SK-N-SH (cell line): ENCODE data around the gene FREY1. TPM values are rescaled to one million over a fixed set of nuclear protein-coding genes. Genes with fewer than 3 reads are reported as not detected.

Source experiments
- CTCF ChIA-PET: fragments of 300-600, 350-600 bp; formaldehyde crosslinking; extraction: SDS; loops from one replicate; lab custom pipeline; 2021; lab: Yijun Ruan, JAX
- POLR2A ChIA-PET: fragments of 350-600 bp; sonication (Branson Sonifier 250); formaldehyde crosslinking; extraction: SDS; loops from one replicate; lab custom pipeline; 2020; ENCODE audit warnings: antibody characterized with exemption, inconsistent platforms; lab: Yijun Ruan, JAX
- DNase-seq: peaks from one replicate; pipeline ENCODE4 v3.0.0; 2012
- H2AFZ ChIP-seq: fragments of 200-600 bp; sonication (generic); 2 replicates; pipeline ENCODE4 v1.8.1; 2016; ENCODE audit warnings: antibody characterized with exemption, mild to moderate bottlenecking, low read depth
- H3F3A ChIP-seq: fragments of 200-600 bp; sonication (generic); replicated peaks from 2 replicates; pipeline ENCODE3; 2016; ENCODE audit warnings: antibody characterized with exemption, mild to moderate bottlenecking; ENCODE audit not compliant: insufficient read depth
- H3K27ac ChIP-seq, 2 experiments: fragments of 200-500 bp in 1 of 2; fragments of 200-600 bp in 1 of 2; sonication (Bioruptor generic) in 1 of 2; sonication (generic), shearing (Covaris generic) in 1 of 2; 2 replicates each; pipeline versions ENCODE4 v1.5.1 to v1.6.1; 2014 to 2016; ENCODE audit warnings: low read depth in 2 of 2, inconsistent platforms in 1 of 2, low read length in 1 of 2, mild to moderate bottlenecking in 1 of 2, mixed read lengths in 1 of 2
- H3K27me3 ChIP-seq: fragments of 200-600 bp; sonication (generic), shearing (Covaris generic); 2 replicates; pipeline ENCODE4 v1.6.1; 2016; ENCODE audit warnings: mixed run types; ENCODE audit not compliant: insufficient read depth
- H3K36me3 ChIP-seq, 2 experiments: fragments of 200-500 bp in 1 of 2; fragments of 200-600 bp in 1 of 2; sonication (Bioruptor generic) in 1 of 2; sonication (generic) in 1 of 2; replicated peaks in 1 of 2; 2 replicates each; pipeline versions ENCODE3 to v1.5.1; 2014 to 2016; ENCODE audit warnings: low read length in 1 of 2, mild to moderate bottlenecking in 1 of 2; ENCODE audit not compliant: insufficient read depth in 2 of 2, control insufficient read depth in 1 of 2
- H3K4me1 ChIP-seq, 2 experiments: fragments of 200-500 bp in 1 of 2; fragments of 200-600 bp in 1 of 2; sonication (Bioruptor generic) in 1 of 2; sonication (generic), shearing (Covaris generic) in 1 of 2; 2 replicates each; pipeline versions ENCODE4 v1.5.1 to v1.6.1; 2014 to 2016; ENCODE audit warnings: low read depth in 1 of 2, low read length in 1 of 2, mixed run types in 1 of 2; ENCODE audit not compliant: insufficient read depth in 2 of 2, control insufficient read depth in 1 of 2
- H3K4me2 ChIP-seq: fragments of 200-600 bp; sonication (generic), shearing (Covaris generic); 2 replicates; pipeline ENCODE4 v1.6.1; 2017; ENCODE audit warnings: mixed run types
- H3K4me3 ChIP-seq, 2 experiments: fragments of 200-500 bp in 1 of 2; fragments of 200-600 bp in 1 of 2; sonication (Bioruptor generic) in 1 of 2; sonication (generic), shearing (Covaris generic) in 1 of 2; 2 replicates each; pipeline versions ENCODE4 v1.5.1 to v1.8.1; 2014 to 2016; ENCODE audit warnings: low read depth in 2 of 2, inconsistent platforms in 1 of 2, low read length in 1 of 2, mild to moderate bottlenecking in 1 of 2, mixed read lengths in 1 of 2, moderate library complexity in 1 of 2
- H3K79me2 ChIP-seq: fragments of 200-600 bp; sonication (generic); 2 replicates; pipeline ENCODE4 v1.8.1; 2017; ENCODE audit warnings: mild to moderate bottlenecking; ENCODE audit not compliant: insufficient read depth
- H3K9ac ChIP-seq: fragments of 200-600 bp; sonication (generic); 2 replicates; pipeline ENCODE4 v1.6.1; 2017; ENCODE audit warnings: mixed run types
- H3K9me2 ChIP-seq: fragments of 200-600 bp; sonication (generic); 2 replicates; pipeline ENCODE4 v1.6.1; 2017; ENCODE audit warnings: mixed run types
- H3K9me3 ChIP-seq: fragments of 200-600 bp; sonication (generic); 2 replicates; pipeline ENCODE4 v1.6.1; 2017; ENCODE audit warnings: mixed run types, mild to moderate bottlenecking, moderate library complexity
- H4K20me1 ChIP-seq: fragments of 200-600 bp; sonication (generic); 2 replicates; pipeline ENCODE4 v1.6.1; 2017; ENCODE audit warnings: mild to moderate bottlenecking, mixed run types; ENCODE audit not compliant: insufficient read depth
- CHD2 ChIP-seq: fragments of 150-350 bp; IDR thresholded peaks from 2 replicates; pipeline ENCODE4 v1.6.1; 2018; ENCODE audit warnings: low read length; ENCODE audit not compliant: partially characterized antibody
- EP300 ChIP-seq, 2 experiments: IDR thresholded peaks; 2 replicates each; pipeline versions ENCODE4 v1.4.0 to v1.6.1; 2012; ENCODE audit warnings: borderline replicate concordance in 1 of 2, low read depth in 1 of 2, low read length in 1 of 2
- FOSL2 ChIP-seq: IDR thresholded peaks from 2 replicates; pipeline ENCODE4 v1.4.0; 2012; ENCODE audit warnings: low read depth, mild to moderate bottlenecking, moderate library complexity, borderline replicate concordance
- FOXJ3 ChIP-seq: sonication (generic); formaldehyde crosslinking; IDR thresholded peaks from 2 replicates; pipeline ENCODE4 v1.5.1; 2020; ENCODE audit warnings: mild to moderate bottlenecking, missing genetic modification reagents
- FOXM1 ChIP-seq: IDR thresholded peaks from 2 replicates; pipeline ENCODE4 v1.4.0; 2012; ENCODE audit warnings: low read depth, mild to moderate bottlenecking
- GATA2 ChIP-seq: sonication (generic); formaldehyde crosslinking; IDR thresholded peaks from 2 replicates; pipeline ENCODE4 v1.5.0; 2020; ENCODE audit warnings: mild to moderate bottlenecking, missing genetic modification reagents
- IRF3 ChIP-seq: fragments of 150-350 bp; IDR thresholded peaks from 2 replicates; pipeline ENCODE4 v1.6.1; 2016; ENCODE audit warnings: mild to moderate bottlenecking, low read depth, low read length
- JUND ChIP-seq: IDR thresholded peaks from 2 replicates; pipeline ENCODE4 v1.4.0; 2012
- MAX ChIP-seq: IDR thresholded peaks from 2 replicates; pipeline ENCODE4 v1.4.0; 2012; ENCODE audit warnings: low read depth
- MXI1 ChIP-seq: IDR thresholded peaks from 2 replicates; pipeline ENCODE4 v1.6.1; 2012; ENCODE audit warnings: mild to moderate bottlenecking, low read depth, low read length, improper control_type of control experiment
- NRF1 ChIP-seq: IDR thresholded peaks from 2 replicates; pipeline ENCODE4 v1.6.1; 2012; ENCODE audit warnings: low read depth, mild to moderate bottlenecking, low read length
- POLR2AphosphoS5 ChIP-seq: IDR thresholded peaks from 2 replicates; pipeline ENCODE4 v1.6.1; 2012; ENCODE audit warnings: low read depth, low read length
- RCOR1 ChIP-seq: fragments of 150-350 bp; IDR thresholded peaks from 2 replicates; pipeline ENCODE4 v1.6.1; 2017; ENCODE audit warnings: antibody characterized with exemption, low read length
- REST ChIP-seq: IDR thresholded peaks from 2 replicates; pipeline ENCODE4 v1.6.1; 2012; ENCODE audit warnings: mild to moderate bottlenecking, low read depth, low read length, moderate library complexity
- RFX5 ChIP-seq: IDR thresholded peaks from 2 replicates; pipeline ENCODE4 v1.6.1; 2012; ENCODE audit warnings: mild to moderate bottlenecking, improper control_type of control experiment, low read length
- SIN3A ChIP-seq: IDR thresholded peaks from 2 replicates; pipeline ENCODE4 v1.6.1; 2012; ENCODE audit warnings: low read depth, mild to moderate bottlenecking, low read length, moderate library complexity, borderline replicate concordance
- USF2 ChIP-seq: fragments of 150-350 bp; IDR thresholded peaks from 2 replicates; pipeline ENCODE4 v1.6.1; 2017; ENCODE audit warnings: antibody characterized with exemption, low read length, low read depth, borderline replicate concordance
- ZBTB33 ChIP-seq: IDR thresholded peaks from 2 replicates; pipeline ENCODE4 v1.4.0; 2012; ENCODE audit warnings: low read depth, borderline replicate concordance
- WGBS: methylation state at CpG from one replicate; pipeline ENCODE4 v1.1.6; 2017; ENCODE audit warnings: low lambda C conversion rate; 5-methylcytosine and 5-hydroxymethylcytosine counted together
- polyA plus RNA-seq, 3 experiments: library from polyadenylated mRNA; depleted of rRNA; stranded (reverse); fragments of >200 nt; gene quantifications; 2 replicates each; pipeline ENCODE4 v1.2.3, GENCODE V29; 2012

Gene FREY1
- polyA plus RNA-seq, 1 of the 3 experiments (the other 2 are of a cell fraction): 0.30 TPM

GRCh38 chr11:45945397-45945999 lies 38.4 kb upstream of the FREY1 start:
- no peaks in the 10 kb centered on the region for H3K79me2 ChIP-seq
- ChIA-PET POLR2A (no interaction called here), CTCF (interaction anchor here (0.7 to 1.0 kb wide), 2 partner anchors 14 to 61 kb away, joined by 3 to 4 read pairs; no protein-coding TSS in a partner anchor)
- no peaks in the 10 kb centered on the region for H3K9me2 ChIP-seq
- DNase-seq: no peak
- H3K4me3 ChIP-seq: no peak overlapping the region
- no peaks in the 10 kb centered on the region for H3K4me1 ChIP-seq
- H4K20me1 ChIP-seq: no peaks in the 10 kb centered on the region
- H3K9ac ChIP-seq: no peak overlapping the region
- H3K9me3 ChIP-seq: no peaks in the 10 kb centered on the region
- TF ChIP-seq USF2: no peak
- TF ChIP-seq RFX5: no peak
- no peak for TF ChIP-seq ZBTB33
- TF ChIP-seq EP300 (IDR thresholded peaks at IDR 0.05; ENCODE audit: borderline replicate concordance in 1 of 2, low read depth in 1 of 2, low read length in 1 of 2): no peak
- no peak for TF ChIP-seq NRF1
- no peak for TF ChIP-seq JUND
- no peak for TF ChIP-seq GATA2 (CRISPR knock-in tag)
- no peak for TF ChIP-seq FOXJ3 (CRISPR knock-in tag)
- no peak for TF ChIP-seq FOXM1
- TF ChIP-seq, all 33 proteins: peak for 0
- Histone ChIP-seq H3K27me3 (no peaks in the 10 kb centered on the region), H2AFZ (no peak overlapping the region), H3F3A (no peaks in the 10 kb centered on the region), H3K4me2 (no peak overlapping the region), H3K27ac (no peak overlapping the region), H3K36me3 (peaks cover 49 to 71% of the 10 kb centered on the region in 2 experiments)
- 96% methylated on average over 3 of the region's 3 CpGs for WGBS

- Histone ChIP-seq H3K4me1 (no peaks in the 10 kb centered on the region), H3K9me2 (no peaks in the 10 kb centered on the region), H2AFZ (no peak overlapping the region), H3K4me2 (no peak overlapping the region), H3K27me3 (no peaks in the 10 kb centered on the region), H4K20me1 (no peaks in the 10 kb centered on the region), H3F3A (no peaks in the 10 kb centered on the region), H3K4me3 (no peak overlapping the region), H3K9ac (no peak overlapping the region), H3K9me3 (no peaks in the 10 kb centered on the region), H3K79me2 (no peaks in the 10 kb centered on the region), H3K27ac (no peak overlapping the region), H3K36me3 (peaks cover 38 to 49% of the 10 kb centered on the region in 2 experiments)
- 96% methylated on average over 4 of the region's 4 CpGs for WGBS
- ChIA-PET CTCF (interaction anchor here (1.6 kb wide), 1 partner anchor 64 kb away, joined by 8 read pairs; no protein-coding TSS in a partner anchor), POLR2A (no interaction called here)
- DNase-seq: no peak
- no peak for TF ChIP-seq USF2
- no peak for TF ChIP-seq IRF3
- TF ChIP-seq POLR2AphosphoS5: no peak
- no peak for TF ChIP-seq NRF1
- no peak for TF ChIP-seq MXI1
- TF ChIP-seq MAX: no peak
- TF ChIP-seq REST: no peak
- TF ChIP-seq GATA2 (CRISPR knock-in tag): no peak
- no peak for TF ChIP-seq FOSL2
- no peak for TF ChIP-seq SIN3A
- no peak for TF ChIP-seq CHD2
- TF ChIP-seq RCOR1: no peak
- no peak for TF ChIP-seq RFX5
These were observed 35.3 kb upstream of the FREY1 start for GRCh38 chr11:45942381-45942780.
